ENCODE results near the gene SLC12A7.

- TF ChIP-seq CTCF (conservative IDR thresholded peaks at IDR 0.05) (no peak), ZFX (IDR thresholded peaks at IDR 0.05) (no peak)
Observed at GRCh38 chr5:1077491-1078020, 34.3 kb downstream of the SLC12A7 start.
